Spinal cord (tissue), 10 donors: ENCODE measurements around the gene THADA. TPM values are rescaled to one million over a fixed set of nuclear protein-coding genes. Genes with fewer than 3 reads are reported as not detected.

Experiments
- DNase-seq, 6 donors: peaks; one replicate each; pipeline versions ENCODE4 v3.0.0 to v3.0.0-alpha.2; 2013 to 2015; ENCODE audit warnings: low spot score in 6 of 6, low read depth in 4 of 6
- H3K27ac ChIP-seq: one replicate; pipeline ENCODE4 v1.5.1; 2013; ENCODE audit warnings: low read depth, low read length, control low read depth
- H3K27me3 ChIP-seq: one replicate; pipeline ENCODE4 v1.6.1; 2013; ENCODE audit warnings: low read length; ENCODE audit not compliant: control insufficient read depth, insufficient read depth
- H3K36me3 ChIP-seq: one replicate; pipeline ENCODE4 v1.6.1; 2013; ENCODE audit warnings: low read length; ENCODE audit not compliant: control insufficient read depth, insufficient read depth
- H3K4me1 ChIP-seq: one replicate; pipeline ENCODE4 v1.6.1; 2013; ENCODE audit warnings: low read length; ENCODE audit not compliant: control insufficient read depth, insufficient read depth
- H3K4me3 ChIP-seq: one replicate; pipeline ENCODE4 v1.5.1; 2013; ENCODE audit warnings: low read depth, low read length, control low read depth
- H3K9me3 ChIP-seq: one replicate; pipeline ENCODE4 v1.6.1; 2013; ENCODE audit warnings: low read length; ENCODE audit not compliant: control insufficient read depth, insufficient read depth
- WGBS: methylation state at CpG from one replicate; pipeline ENCODE4 v1.1.5; 2013; ENCODE audit warnings: missing lambda C conversion rate; ENCODE audit not compliant: insufficient coverage; 5-methylcytosine and 5-hydroxymethylcytosine counted together
- polyA plus RNA-seq, 2 donors: library from polyadenylated mRNA; unstranded; fragments of 120-200 nt; gene quantifications; one replicate each; pipeline ENCODE4 v1.2.1, GENCODE V29; 2013; ENCODE audit not compliant: insufficient read length in 2 of 2
- total RNA-seq, 2 donors: library from RNA; depleted of rRNA in 1 of 2; stranded (reverse); fragments of 120-200 nt in 1 of 2; fragments of >200 nt in 1 of 2; gene quantifications; one replicate each; pipeline versions ENCODE4 v1.2.3 to v1.2.4, GENCODE V29; 2013 to 2014
- donor health status: healthy.

The THADA gene
- total and polyA plus RNA-seq, 4 donors: 16.5 to 44.8 (median 21.5) TPM

DNA sequence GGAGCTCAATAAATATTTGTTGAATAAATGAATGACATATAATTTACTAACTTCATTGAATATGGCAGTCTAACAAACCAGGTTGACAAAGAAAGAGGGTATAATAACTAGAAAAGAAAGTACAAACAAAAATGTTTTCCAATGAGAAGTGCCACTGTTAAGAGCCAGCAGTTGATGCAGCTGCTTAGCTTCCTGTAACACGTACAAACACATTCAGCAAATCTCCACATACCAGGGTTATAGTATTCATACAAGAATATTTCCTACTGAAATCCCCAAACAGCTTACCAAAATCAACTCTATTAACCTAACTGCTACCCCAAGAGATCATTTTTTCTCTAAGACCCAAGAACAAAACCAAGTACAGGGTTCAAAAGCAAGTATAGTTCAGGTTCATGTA, 77.7 kb downstream of the THADA start:
- WGBS: 70% methylated on average over 1 of the region's 1 CpG
- H3K4me1 ChIP-seq: peaks cover 2% of the 10 kb centered on the region

GRCh38 chr2:43515807-43516497, 79.9 kb downstream of the THADA start:
- H3K9me3 ChIP-seq: no peaks in the 10 kb centered on the region
- WGBS: 100% methylated on average over 2 of the region's 5 CpGs
- no peak for DNase-seq
- no peak overlapping the region for H3K27ac ChIP-seq
- H3K36me3 ChIP-seq: peaks cover 1% of the 10 kb centered on the region
- H3K4me3 ChIP-seq: no peak overlapping the region
- no peaks in the 10 kb centered on the region for H3K27me3 ChIP-seq
- peaks cover 2% of the 10 kb centered on the region for H3K4me1 ChIP-seq

More for the DNA sequence above, 77.7 kb downstream of the THADA start:
- Histone ChIP-seq H3K36me3 (peaks cover 3% of the 10 kb centered on the region), H3K4me3 (no peak overlapping the region), H3K27me3 (no peaks in the 10 kb centered on the region), H3K27ac (no peak overlapping the region), H3K9me3 (no peaks in the 10 kb centered on the region)
- DNase-seq: no peak

GRCh38 chr2:43515248-43515647, 80.6 kb downstream of the THADA start:
- Histone ChIP-seq H3K4me3 (no peak overlapping the region), H3K27ac (no peak overlapping the region), H3K4me1 (peaks cover 2% of the 10 kb centered on the region), H3K9me3 (no peaks in the 10 kb centered on the region), H3K27me3 (no peaks in the 10 kb centered on the region), H3K36me3 (no peaks in the 10 kb centered on the region)
- DNase-seq: no peak
- no CpG with 5 or more reads among the region's 3 CpGs for WGBS

DNA sequence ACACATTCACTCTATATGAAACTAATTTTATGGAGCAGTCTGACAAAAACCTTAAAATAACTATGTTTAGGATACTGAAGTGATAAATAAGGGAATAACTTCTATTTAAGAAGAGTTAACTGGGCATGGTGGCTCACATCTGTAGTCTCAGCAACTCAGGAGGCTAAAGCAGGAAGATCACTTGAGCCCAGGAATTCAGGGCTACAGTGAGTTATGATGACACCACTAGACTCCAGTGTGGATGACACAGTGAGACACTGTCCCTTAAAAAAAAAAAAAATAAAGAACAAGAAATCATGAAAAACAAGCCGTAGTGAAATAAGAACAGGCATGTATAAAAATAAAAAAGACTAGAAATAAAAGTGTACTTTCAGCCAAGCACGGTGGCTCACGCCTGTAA, 82.0 kb downstream of the THADA start:
- no peaks in the 10 kb centered on the region for H3K36me3 ChIP-seq
- no peak for DNase-seq
- no peaks in the 10 kb centered on the region for H3K27me3 ChIP-seq
- no peaks in the 10 kb centered on the region for H3K4me1 ChIP-seq
- no CpG with 5 or more reads among the region's 3 CpGs for WGBS
- H3K27ac ChIP-seq: no peak overlapping the region
- H3K9me3 ChIP-seq: no peaks in the 10 kb centered on the region
- H3K4me3 ChIP-seq: no peak overlapping the region

GRCh38 chr2:43513216-43513615, 82.6 kb downstream of the THADA start:
- DNase-seq: peak in 1 of 6 donors; percentile 10
- Histone ChIP-seq H3K4me1 (no peaks in the 10 kb centered on the region), H3K27me3 (no peaks in the 10 kb centered on the region), H3K4me3 (no peak overlapping the region), H3K27ac (no peak overlapping the region), H3K9me3 (no peaks in the 10 kb centered on the region), H3K36me3 (no peaks in the 10 kb centered on the region)

DNA sequence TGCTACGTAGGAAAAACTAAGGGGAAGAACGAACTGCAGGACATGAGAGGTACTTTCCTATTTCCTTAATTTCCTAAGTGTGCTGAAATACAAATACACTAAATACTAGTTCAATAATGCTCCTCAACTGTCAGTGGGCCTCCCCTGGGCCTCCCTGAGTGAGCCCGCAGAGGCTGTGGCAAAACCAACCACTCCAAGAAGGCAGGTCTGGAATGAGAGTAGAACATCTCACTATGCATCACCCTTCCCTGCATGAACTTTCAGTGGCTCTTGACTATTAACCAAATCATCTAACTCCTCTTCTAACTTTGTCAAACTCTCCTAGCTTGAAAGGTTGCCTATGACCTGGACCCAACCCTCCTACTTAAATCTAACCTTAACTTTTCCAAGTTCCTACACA, 84.6 kb downstream of the THADA start:
- WGBS: 100% methylated on average over 1 of the region's 3 CpGs
- Histone ChIP-seq H3K4me3 (no peak overlapping the region), H3K36me3 (no peaks in the 10 kb centered on the region), H3K27ac (no peak overlapping the region), H3K27me3 (no peaks in the 10 kb centered on the region), H3K4me1 (no peaks in the 10 kb centered on the region), H3K9me3 (no peaks in the 10 kb centered on the region)
- DNase-seq: no peak

DNA sequence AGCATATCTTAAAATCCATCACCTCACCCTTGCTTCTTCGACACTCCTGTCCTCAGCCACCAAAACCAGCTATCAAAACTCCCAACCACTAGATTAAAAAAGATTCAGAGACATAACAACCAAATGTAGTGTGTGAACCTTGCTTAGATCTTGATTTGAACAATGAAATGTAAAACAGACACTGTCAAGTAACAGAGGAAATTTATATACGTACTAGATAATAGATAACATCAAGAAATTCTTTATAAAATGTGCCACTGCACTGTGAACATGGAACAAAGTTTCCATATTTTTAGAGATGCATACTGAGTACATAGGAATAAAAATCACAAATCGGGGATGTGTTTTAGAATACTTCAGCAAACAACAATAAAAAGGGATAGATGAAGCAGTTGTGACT, 86.0 kb downstream of the THADA start:
- H3K9me3 ChIP-seq: no peaks in the 10 kb centered on the region
- no peak for DNase-seq
- WGBS: 100% methylated on average over 1 of the region's 3 CpGs
- no peaks in the 10 kb centered on the region for H3K27me3 ChIP-seq
- no peaks in the 10 kb centered on the region for H3K4me1 ChIP-seq
- H3K4me3 ChIP-seq: no peak overlapping the region
- H3K36me3 ChIP-seq: no peaks in the 10 kb centered on the region
- H3K27ac ChIP-seq: no peak overlapping the region

- no peaks in the 10 kb centered on the region for H3K4me1 ChIP-seq
- H3K36me3 ChIP-seq: no peaks in the 10 kb centered on the region
- no peak overlapping the region for H3K27ac ChIP-seq
- no peaks in the 10 kb centered on the region for H3K9me3 ChIP-seq
- H3K27me3 ChIP-seq: no peaks in the 10 kb centered on the region
- WGBS: no CpG with 5 or more reads among the region's 3 CpGs
- DNase-seq: no peak
- H3K4me3 ChIP-seq: no peak overlapping the region
Measured at GRCh38 chr2:43508209-43508608, 87.6 kb downstream of the THADA start.

GRCh38 chr2:43507137-43507536, 88.7 kb downstream of the THADA start:
- WGBS: no CpG with 5 or more reads among the region's 2 CpGs
- Histone ChIP-seq H3K27me3 (no peaks in the 10 kb centered on the region), H3K36me3 (no peaks in the 10 kb centered on the region), H3K4me1 (no peaks in the 10 kb centered on the region), H3K4me3 (no peak overlapping the region), H3K27ac (no peak overlapping the region), H3K9me3 (no peaks in the 10 kb centered on the region)
- DNase-seq: no peak

DNA sequence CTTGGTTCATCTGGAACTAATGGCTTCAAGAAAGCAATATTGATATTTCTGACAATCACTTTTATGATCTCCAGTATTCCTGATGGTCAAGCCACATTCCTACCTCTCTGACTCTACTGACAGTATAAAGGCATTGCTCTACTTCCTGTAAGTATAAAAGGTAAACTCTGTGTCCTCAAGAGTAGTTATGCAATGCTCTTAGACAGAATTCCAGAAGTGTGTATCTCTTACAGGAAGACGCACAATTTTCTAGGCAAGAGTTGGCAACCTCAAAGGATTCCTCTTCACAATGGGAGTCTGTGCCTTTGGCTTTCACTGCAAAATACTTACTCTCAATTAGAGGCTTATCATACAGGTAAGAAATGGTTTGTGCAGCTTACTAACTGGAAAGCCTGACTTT, 100.1 kb downstream of the THADA start:
- H3K27ac ChIP-seq: no peak overlapping the region
- H3K4me1 ChIP-seq: no peaks in the 10 kb centered on the region
- DNase-seq: no peak
- H3K36me3 ChIP-seq: no peaks in the 10 kb centered on the region
- H3K9me3 ChIP-seq: no peaks in the 10 kb centered on the region
- no CpG with 5 or more reads among the region's 1 CpG for WGBS
- no peak overlapping the region for H3K4me3 ChIP-seq
- H3K27me3 ChIP-seq: no peaks in the 10 kb centered on the region
